ENCODE data around the gene GNG13. TPM values are rescaled to one million over a fixed set of nuclear protein-coding genes. Genes with fewer than 3 reads are reported as not detected.

GNG13 gene
- total RNA-seq, 4 donors from 2014 or later, result not detected

DNA sequence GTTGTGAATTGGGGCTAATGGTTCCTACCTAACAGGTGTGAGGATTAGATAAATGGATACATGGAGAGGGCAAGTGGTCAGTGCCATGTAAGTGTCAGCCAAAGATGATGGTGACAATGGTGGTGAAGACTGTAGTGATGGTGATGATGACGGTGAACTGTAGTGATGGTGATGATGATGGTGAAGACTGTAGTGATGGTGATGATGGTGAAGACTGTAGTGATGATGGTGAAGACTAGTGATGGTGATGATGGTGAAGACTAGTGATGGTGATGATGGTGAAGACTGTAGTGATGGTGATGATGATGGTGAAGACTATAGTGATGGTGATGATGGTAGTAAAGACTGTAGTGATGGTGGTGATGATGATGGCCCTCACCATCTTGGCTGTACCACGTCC lies 18.1 kb upstream of the GNG13 start:
- no peak for TF ChIP-seq EP300 (IDR thresholded peaks at IDR 0.05)
- no peaks in the 10 kb centered on the region for H3K9me3 ChIP-seq
- H3K4me3 ChIP-seq, result no peak overlapping the region
- no peaks in the 10 kb centered on the region for H3K36me3 ChIP-seq
- 48 to 66% methylated on average over 2 of the region's 2 CpGs for WGBS, 2 donors (ENCODE audit: low coverage in 1 of 2)
- no peak for ATAC-seq
- no peak overlapping the region for H3K27ac ChIP-seq
- peaks cover 98% of the 10 kb centered on the region for H3K27me3 ChIP-seq
- H3K4me1 ChIP-seq, result peaks cover 0 to 9% (median 6%) of the 10 kb centered on the region in 3 donors

DNA sequence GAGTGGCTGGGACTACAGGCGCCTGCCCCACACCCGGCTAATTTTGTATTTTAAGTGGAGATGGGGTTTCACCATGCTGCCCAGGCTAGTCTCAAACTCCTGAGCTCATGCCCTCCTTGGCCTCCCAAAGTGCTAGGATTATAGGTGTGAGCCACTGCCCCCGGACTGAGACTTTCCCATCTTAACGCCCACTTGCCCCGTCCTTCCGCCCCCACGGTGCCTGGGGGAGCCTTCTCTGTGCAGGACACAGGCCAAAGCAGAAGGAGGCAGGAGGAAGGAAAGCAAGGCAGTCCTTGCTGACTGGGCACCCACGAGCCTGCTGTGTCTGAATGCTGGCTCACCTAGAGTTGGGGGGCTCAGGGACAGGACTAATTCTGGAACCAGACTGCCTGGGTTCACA lies 17.6 kb upstream of the GNG13 start:
- ATAC-seq, result no peak
- TF ChIP-seq EP300 (IDR thresholded peaks at IDR 0.05), result no peak
- no peak for TF ChIP-seq CTCF (IDR thresholded peaks at IDR 0.05)
- no peak for TF ChIP-seq POLR2A (IDR thresholded peaks at IDR 0.05)
- TF ChIP-seq POLR2AphosphoS5 (IDR thresholded peaks at IDR 0.05), result no peak
- Histone ChIP-seq H3K36me3 (no peaks in the 10 kb centered on the region), H3K27ac (no peak overlapping the region), H3K27me3 (peaks cover 98% of the 10 kb centered on the region), H3K4me1 (peaks cover 0 to 13% (median 10%) of the 10 kb centered on the region in 3 donors), H3K4me3 (no peak overlapping the region), H3K9me3 (no peaks in the 10 kb centered on the region)
- WGBS, 2 donors (ENCODE audit: low coverage in 1 of 2), result 67% methylated on average over 3 of the region's 8 CpGs; no CpG with 5 or more reads in 1 of the 2 donors

DNA sequence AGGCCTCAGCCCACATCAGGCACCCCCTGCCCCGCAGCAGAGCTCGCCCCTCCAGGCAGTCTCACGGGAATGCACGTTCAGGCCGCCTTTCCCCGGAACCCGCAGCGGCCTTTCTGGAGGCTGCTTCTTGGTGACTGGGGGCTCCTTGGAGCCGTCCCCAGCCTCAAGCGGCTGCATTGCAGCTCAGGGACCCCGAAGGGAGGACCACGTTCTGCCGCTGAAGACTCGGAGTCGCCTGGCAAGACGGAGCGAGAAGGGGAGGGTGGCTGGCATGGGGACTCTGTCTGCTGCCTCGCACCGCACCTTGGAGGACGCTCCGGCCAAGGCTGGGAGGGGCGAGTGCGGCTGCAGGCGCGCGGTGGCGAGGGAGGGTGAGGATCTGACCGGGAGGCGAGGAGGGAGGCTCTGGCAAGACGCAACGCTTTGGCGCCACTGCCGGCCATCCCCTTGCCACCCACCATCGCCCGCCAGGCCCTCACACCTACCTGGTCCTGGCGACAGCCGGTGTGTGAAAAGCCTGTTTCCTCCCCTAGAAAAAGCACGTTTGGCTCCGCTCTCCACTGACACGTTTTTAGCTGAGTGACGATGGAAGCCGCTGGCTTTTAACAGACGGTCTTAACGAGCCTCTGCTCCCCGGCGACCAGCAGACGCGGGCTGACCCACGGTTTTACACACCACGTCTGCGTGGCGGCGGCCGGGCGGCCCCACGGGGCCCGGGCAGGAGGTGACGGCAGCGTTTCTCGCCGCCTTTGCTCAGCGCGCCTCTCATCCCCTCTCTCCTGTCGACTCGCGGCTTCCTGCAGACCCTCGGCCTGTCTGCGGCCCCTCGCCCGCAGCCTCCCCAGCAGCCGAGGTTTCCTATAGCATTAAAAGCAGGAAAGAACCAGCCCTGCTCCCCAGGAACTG lies 16.7 kb upstream of the GNG13 start:
- Histone ChIP-seq H3K27ac (no peak overlapping the region), H3K9me3 (peaks cover 0 to 5% (median 0%) of the 10 kb centered on the region in 3 donors), H3K4me1 (peaks cover 0 to 15% (median 12%) of the 10 kb centered on the region in 3 donors), H3K36me3 (no peaks in the 10 kb centered on the region), H3K27me3 (peaks cover 98% of the 10 kb centered on the region), H3K4me3 (no peak overlapping the region)
- TF ChIP-seq POLR2A (IDR thresholded peaks at IDR 0.05), result no peak
- no peak for TF ChIP-seq CTCF (IDR thresholded peaks at IDR 0.05)
- TF ChIP-seq POLR2AphosphoS5 (IDR thresholded peaks at IDR 0.05), result no peak
- TF ChIP-seq EP300 (IDR thresholded peaks at IDR 0.05), result no peak
- ATAC-seq, result no peak
- WGBS, 2 donors (ENCODE audit: low coverage in 1 of 2), result 26 to 41% methylated on average over 2 to 18 of the region's 71 CpGs

GRCh38 chr16:815861-816260 lies 15.3 kb upstream of the GNG13 start:
- Histone ChIP-seq H3K4me3 (no peak overlapping the region), H3K27ac (no peak overlapping the region), H3K27me3 (peaks cover 98% of the 10 kb centered on the region), H3K9me3 (peaks cover 0 to 10% (median 0%) of the 10 kb centered on the region in 3 donors), H3K36me3 (no peaks in the 10 kb centered on the region), H3K4me1 (peaks cover 0 to 15% (median 12%) of the 10 kb centered on the region in 3 donors)
- TF ChIP-seq EP300 (IDR thresholded peaks at IDR 0.05), result no peak
- no peak for TF ChIP-seq POLR2AphosphoS5 (IDR thresholded peaks at IDR 0.05)
- TF ChIP-seq POLR2A (IDR thresholded peaks at IDR 0.05), result no peak
- no peak for TF ChIP-seq CTCF (IDR thresholded peaks at IDR 0.05)
- ATAC-seq, result no peak
- 86% methylated on average over 11 of the region's 15 CpGs; no CpG with 5 or more reads in 1 of the 2 donors for WGBS, 2 donors (ENCODE audit: low coverage in 1 of 2)

DNA sequence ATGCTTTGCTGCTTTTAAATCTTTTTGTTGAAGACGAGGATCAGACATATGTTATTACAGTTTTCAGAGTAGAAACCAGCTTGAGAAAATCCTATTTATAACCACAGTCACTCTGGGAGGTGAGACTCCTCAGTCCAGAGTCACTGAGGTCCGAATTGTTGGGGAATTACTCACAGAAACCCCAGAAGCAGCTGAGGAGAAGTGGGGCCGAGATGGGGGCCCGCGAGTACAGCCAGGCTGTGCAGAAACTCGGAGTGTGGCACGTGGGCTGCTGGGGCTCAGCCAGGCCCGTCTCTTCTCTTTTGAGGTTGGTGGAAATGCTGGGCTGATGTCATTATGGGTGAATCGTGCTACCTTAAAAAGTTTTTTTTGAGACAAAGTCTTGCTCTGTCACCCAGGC lies 14.4 kb upstream of the GNG13 start:
- TF ChIP-seq EP300 (IDR thresholded peaks at IDR 0.05), result no peak
- no peak for TF ChIP-seq POLR2A (IDR thresholded peaks at IDR 0.05)
- no peak for TF ChIP-seq CTCF (IDR thresholded peaks at IDR 0.05)
- no peak for TF ChIP-seq POLR2AphosphoS5 (IDR thresholded peaks at IDR 0.05)
- Histone ChIP-seq H3K4me3 (no peak overlapping the region), H3K4me1 (peaks cover 0 to 15% (median 12%) of the 10 kb centered on the region in 3 donors), H3K9me3 (peaks cover 0 to 10% (median 0%) of the 10 kb centered on the region in 3 donors), H3K27ac (no peak overlapping the region), H3K36me3 (no peaks in the 10 kb centered on the region), H3K27me3 (peaks cover 98% of the 10 kb centered on the region)
- ATAC-seq, result no peak
- 67% methylated on average over 7 of the region's 9 CpGs; no CpG with 5 or more reads in 1 of the 2 donors for WGBS, 2 donors (ENCODE audit: low coverage in 1 of 2)

All from gastroesophageal sphincter (tissue), 4 donors.